Vagina (tissue), 2 donors: ENCODE data around the gene CYP26C1.

ENCODE experiments used
- POLR2A ChIP-seq, 2 donors: fragments of 450-650 bp; IDR thresholded peaks; one replicate each; pipeline ENCODE4 v1.6.1; 2017; ENCODE audit warnings: antibody characterized with exemption in 2 of 2, mild to moderate bottlenecking in 2 of 2, moderate library complexity in 2 of 2
- POLR2AphosphoS5 ChIP-seq, 2 donors: sonication (generic); formaldehyde crosslinking; IDR thresholded peaks; one replicate each; pipeline ENCODE4 v1.9.0; 2017; ENCODE audit warnings: antibody characterized with exemption in 2 of 2, mild to moderate bottlenecking in 2 of 2, low read depth in 1 of 2; ENCODE audit not compliant: insufficient read depth in 1 of 2
- TF ChIP-seq, protein P1 (sequence below), 3 experiments: fragments of 450-650 bp in 2 of 3; fragments of 200-600 bp in 1 of 3; sonication (generic) in 1 of 3; IDR thresholded peaks; one replicate each; pipeline ENCODE4 v1.5.1; 2017 to 2019; ENCODE audit warnings: antibody characterized with exemption in 3 of 3, mild to moderate bottlenecking in 2 of 3, moderate library complexity in 2 of 3

DNA sequence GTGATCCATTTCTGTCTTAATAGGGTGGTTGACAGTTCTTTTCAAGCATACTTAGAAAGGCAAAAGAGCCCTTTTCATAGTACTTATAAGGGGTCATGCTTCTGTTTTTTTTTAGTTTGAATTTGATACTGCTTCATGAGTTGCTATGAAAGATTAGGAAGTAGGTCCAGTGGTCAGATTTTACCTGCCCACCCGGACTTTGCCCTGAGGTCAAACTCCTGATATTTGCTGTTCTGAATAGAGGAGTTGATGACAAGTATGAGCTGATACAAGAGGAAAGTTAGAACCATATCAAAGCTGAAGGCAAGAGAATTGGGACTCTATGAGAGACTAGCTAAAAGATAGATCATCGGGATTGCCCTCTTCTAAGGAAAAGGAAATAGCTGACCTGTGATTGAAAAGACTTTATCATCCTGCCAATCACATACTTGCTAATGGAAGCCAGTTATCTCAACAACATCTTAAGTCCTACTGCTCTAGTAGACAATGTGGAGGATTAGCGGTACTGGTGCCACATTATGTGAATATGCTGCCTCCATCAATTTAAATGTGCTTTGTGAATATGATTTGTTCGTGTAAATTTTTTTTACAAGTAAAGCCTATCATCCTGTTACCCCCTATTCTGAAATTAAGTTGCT, 37.5 kb upstream of the CYP26C1 start:
- TF ChIP-seq, protein P1, sequence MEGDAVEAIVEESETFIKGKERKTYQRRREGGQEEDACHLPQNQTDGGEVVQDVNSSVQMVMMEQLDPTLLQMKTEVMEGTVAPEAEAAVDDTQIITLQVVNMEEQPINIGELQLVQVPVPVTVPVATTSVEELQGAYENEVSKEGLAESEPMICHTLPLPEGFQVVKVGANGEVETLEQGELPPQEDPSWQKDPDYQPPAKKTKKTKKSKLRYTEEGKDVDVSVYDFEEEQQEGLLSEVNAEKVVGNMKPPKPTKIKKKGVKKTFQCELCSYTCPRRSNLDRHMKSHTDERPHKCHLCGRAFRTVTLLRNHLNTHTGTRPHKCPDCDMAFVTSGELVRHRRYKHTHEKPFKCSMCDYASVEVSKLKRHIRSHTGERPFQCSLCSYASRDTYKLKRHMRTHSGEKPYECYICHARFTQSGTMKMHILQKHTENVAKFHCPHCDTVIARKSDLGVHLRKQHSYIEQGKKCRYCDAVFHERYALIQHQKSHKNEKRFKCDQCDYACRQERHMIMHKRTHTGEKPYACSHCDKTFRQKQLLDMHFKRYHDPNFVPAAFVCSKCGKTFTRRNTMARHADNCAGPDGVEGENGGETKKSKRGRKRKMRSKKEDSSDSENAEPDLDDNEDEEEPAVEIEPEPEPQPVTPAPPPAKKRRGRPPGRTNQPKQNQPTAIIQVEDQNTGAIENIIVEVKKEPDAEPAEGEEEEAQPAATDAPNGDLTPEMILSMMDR (IDR thresholded peaks at IDR 0.05): no peak
- TF ChIP-seq POLR2A (IDR thresholded peaks at IDR 0.05) (no peak), POLR2AphosphoS5 (IDR thresholded peaks at IDR 0.05; ENCODE audit: insufficient read depth in 1 of 2, low read depth in 1 of 2) (no peak)
